Measurements from ENCODE around the gene UGT1A8. TPM values are rescaled to one million over a fixed set of nuclear protein-coding genes. Genes with fewer than 3 reads are reported as not detected.

UGT1A8 gene
- total and polyA plus RNA-seq, 2 donors (not counting 3 experiments of a cell fraction or from before 2014, with no cell fraction given) = not detected

GRCh38 chr2:233816771-233817170, 199.3 kb downstream of the UGT1A8 start:
- H4K20me1 ChIP-seq (replicated peaks; ENCODE audit: control insufficient read depth, extremely low read depth, insufficient read depth, low read length) = no peaks in the 10 kb centered on the region
- H3K9ac ChIP-seq (replicated peaks; ENCODE audit: extremely low read depth, insufficient read depth, low read length) = no peak overlapping the region
- H2AFZ ChIP-seq (ENCODE audit: low read depth, low read length) = no peak overlapping the region
- no peak for FAIRE-seq
- no peaks in the 10 kb centered on the region for H3K27me3 ChIP-seq (ENCODE audit: control insufficient read depth in 2 of 2, insufficient read depth in 2 of 2, low read length in 2 of 2)
- H3K4me3 ChIP-seq (replicated peaks in 1 of 3; ENCODE audit: insufficient read depth in 1 of 3, low read depth in 1 of 3, low read length in 3 of 3) = no peak overlapping the region
- no peaks in the 10 kb centered on the region for H3K9me1 ChIP-seq (replicated peaks; ENCODE audit: control insufficient read depth, extremely low read depth, insufficient read depth, low read length)
- no peaks in the 10 kb centered on the region for H3K79me2 ChIP-seq (ENCODE audit: control insufficient read depth, insufficient read depth, low read length)
- intact Hi-C loops (cut with micrococcal nuclease) (no loop called here), dilution Hi-C loops (cut with MboI; ENCODE audit: extremely low pct_ligation_motif_present, low sequenced_read_pairs) (no loop called here)
- CTCF ChIA-PET = no interaction called here
- BruUV-seq (replicated peaks) = no TSS peak
- no peaks in the 10 kb centered on the region for H3K4me1 ChIP-seq (ENCODE audit: control insufficient read depth, extremely low read depth, insufficient read depth, low read length)
- H3K9me3 ChIP-seq (replicated peaks; ENCODE audit: control insufficient read depth, insufficient read depth, low read length) = no peaks in the 10 kb centered on the region
- no peak overlapping the region for H3K27ac ChIP-seq (ENCODE audit: insufficient read depth, low read depth, low read length)
- POLR2A ChIA-PET = no interaction called here
- H3K4me2 ChIP-seq (ENCODE audit: insufficient read depth, low read length) = no peak overlapping the region
- H3K36me3 ChIP-seq (ENCODE audit: control insufficient read depth in 2 of 2, extremely low read depth in 1 of 2, insufficient read depth in 2 of 2, low read length in 2 of 2) = no peaks in the 10 kb centered on the region
- no peak for DNase-seq (ENCODE audit: low read depth, low spot score)
- TF ChIP-seq POLR2AphosphoS5 (IDR thresholded peaks at IDR 0.05; ENCODE audit: insufficient read depth, low read depth, low read length) (no peak), FOS (IDR thresholded peaks at IDR 0.05; ENCODE audit: borderline replicate concordance, insufficient read depth, low read length) (no peak), MAX (IDR thresholded peaks at IDR 0.05; ENCODE audit: insufficient read depth, insufficient read length) (no peak), EZH2 (IDR thresholded peaks at IDR 0.05; ENCODE audit: borderline replicate concordance, low read depth, low read length, severe bottlenecking) (no peak), CTCF (IDR thresholded peaks at IDR 0.05; ENCODE audit: extremely low read depth in 1 of 2, insufficient read depth in 1 of 2, low read depth in 1 of 2, low read length in 2 of 2) (no peak), JUN (IDR thresholded peaks at IDR 0.05; ENCODE audit: borderline replicate concordance, insufficient read depth, insufficient read length, low read depth) (no peak), POLR2A (IDR thresholded peaks at IDR 0.05; ENCODE audit: low read depth, low read length) (no peak), MYC (IDR thresholded peaks at IDR 0.05; ENCODE audit: low read depth, low read length) (no peak), GATA2 (IDR thresholded peaks at IDR 0.05; ENCODE audit: insufficient read depth, insufficient read length, low read depth, low read length) (no peak)

Data from endothelial cell of umbilical vein (primary cell).